ENCODE data around the gene DLG2.

DLG2 gene

GRCh38 chr11:84522331-84522730 lies 1104.8 kb downstream of the DLG2 start:
- no peak for TF ChIP-seq CTCF (IDR thresholded peaks at IDR 0.05)

DNA sequence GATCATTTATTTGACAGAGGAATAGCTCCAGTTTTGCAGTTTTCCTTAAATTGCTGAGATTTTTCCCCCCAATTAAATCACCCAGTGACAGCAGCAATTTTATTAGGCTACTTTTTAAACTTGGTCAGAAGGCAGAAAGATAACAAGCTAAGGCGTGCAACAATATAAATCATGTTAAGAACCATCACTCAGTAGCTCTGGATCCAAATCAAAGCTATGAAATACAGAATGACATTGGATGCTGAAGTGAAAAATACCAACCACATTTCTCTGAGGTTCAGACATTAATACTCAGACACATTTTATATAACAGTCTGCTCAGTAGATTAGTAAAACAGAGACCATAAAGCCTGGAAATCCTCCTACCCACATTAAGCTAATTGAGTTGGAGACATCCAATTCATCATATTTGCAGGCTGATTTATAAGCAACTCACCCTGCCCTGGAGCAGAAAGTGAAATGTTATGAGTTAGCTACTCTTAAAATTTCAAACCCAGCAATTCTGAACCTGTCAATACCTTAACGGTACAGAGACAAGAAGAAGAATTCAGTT lies 1108.4 kb downstream of the DLG2 start:
- TF ChIP-seq CTCF (IDR thresholded peaks at IDR 0.05), result no peak

- no peak for TF ChIP-seq CTCF (IDR thresholded peaks at IDR 0.05)
These were observed 1112.7 kb downstream of the DLG2 start for GRCh38 chr11:84514436-84514835.

DNA sequence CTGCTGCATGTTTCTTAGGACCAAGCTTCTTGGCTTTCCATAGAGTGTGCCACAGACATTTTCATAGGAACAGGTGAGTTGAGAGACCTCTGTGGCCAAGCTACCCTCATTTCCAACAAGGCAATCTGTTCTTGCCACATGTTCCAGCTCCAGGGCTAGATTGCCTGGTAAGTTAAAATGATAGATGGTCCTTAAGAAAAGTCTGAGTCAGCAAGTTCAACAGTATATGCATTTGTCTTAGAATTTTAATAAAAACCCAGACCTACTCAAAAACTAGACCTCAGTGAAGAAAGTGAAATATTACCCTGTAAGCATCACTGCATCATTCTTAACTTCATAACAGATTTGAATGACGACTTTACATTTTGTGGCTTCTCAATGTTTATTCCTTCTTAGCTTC lies 1123.6 kb downstream of the DLG2 start:
- TF ChIP-seq CTCF (IDR thresholded peaks at IDR 0.05), result no peak

DNA sequence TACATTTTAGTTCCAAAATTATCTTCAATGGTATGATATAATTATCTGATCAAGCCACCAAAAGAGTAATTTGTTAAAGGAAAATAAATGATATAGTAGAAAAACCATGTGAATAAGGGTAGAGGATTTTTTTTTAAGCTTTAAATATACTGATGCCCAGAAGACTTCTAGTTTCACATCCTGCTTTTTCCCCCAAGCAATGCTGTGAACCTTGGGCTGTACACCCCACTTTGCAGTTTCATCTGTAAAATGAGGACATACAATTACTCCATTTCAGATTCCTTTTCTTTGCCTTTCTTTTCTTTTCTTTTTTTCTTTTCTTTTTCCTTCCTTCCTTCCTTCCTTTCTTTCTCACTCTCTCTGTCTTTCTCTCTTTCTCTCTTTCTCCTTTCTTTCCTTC lies 1125.4 kb downstream of the DLG2 start:
- no peak for TF ChIP-seq CTCF (IDR thresholded peaks at IDR 0.05)

DNA sequence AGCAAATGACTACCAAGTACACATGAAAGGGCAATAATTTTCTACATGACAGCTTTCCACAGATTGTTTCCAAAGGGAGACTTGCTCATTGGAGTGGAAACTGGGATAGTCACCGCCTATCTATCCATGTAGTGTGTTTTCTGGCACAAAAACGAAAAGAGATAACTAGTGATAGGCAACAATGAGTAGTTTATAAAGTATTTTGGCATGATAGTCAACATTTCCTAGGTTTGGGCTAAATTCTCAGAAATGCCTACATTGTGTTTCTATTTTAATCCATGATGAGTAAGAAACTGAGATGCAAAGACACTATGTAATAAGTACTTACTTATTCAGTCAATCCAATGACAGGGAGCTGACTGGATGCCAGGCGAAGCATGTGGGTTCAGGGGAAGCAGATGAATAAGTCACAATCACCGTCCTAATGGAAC lies 1129.1 kb downstream of the DLG2 start:
- no peak for TF ChIP-seq CTCF (IDR thresholded peaks at IDR 0.05)

DNA sequence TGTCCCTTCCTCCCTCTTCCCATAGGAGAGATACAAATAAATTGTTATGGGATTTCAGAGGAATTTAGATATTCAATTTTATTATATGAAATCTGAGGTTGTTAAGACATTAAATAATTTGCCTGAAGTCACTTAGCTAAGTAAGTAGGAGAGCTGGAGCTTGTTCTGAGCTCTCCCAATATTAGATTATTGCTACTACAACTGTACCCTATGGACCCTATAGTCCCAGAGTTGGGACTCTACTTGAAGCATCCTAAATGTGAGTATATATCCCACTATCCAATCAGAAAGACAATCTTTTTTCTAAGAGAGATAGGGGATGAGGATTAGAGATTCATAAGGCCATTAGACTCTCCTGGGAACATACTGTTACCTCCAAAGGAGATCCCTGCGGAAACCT lies 1130.0 kb downstream of the DLG2 start:
- no peak for TF ChIP-seq CTCF (IDR thresholded peaks at IDR 0.05)

DNA sequence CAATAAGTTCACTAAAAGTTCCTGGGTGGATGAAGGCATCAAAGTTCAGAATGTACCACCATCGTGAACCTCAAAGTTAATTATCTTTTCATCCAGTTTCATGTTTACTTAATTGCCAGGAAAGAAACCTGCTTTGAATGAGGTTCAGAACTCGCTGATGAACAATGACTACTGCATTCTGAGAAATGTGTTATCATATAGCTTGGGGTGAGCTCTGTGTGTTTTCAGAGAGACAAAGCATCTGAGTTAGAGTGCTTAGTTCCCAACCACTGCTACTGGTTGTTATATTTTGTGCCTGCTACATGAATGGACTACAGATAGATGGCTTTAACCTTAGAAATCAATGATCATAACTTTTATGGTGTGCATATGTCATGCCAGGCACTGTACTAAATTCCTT lies 1131.0 kb downstream of the DLG2 start:
- no peak for TF ChIP-seq CTCF (IDR thresholded peaks at IDR 0.05)

Data from LNCAP (cell line).